Measurements from ENCODE around the gene C8A. TPM values are rescaled to one million over a fixed set of nuclear protein-coding genes. Genes with fewer than 3 reads are reported as not detected.

The C8A gene
- not detected in 2 replicates for total RNA-seq (2014; rRNA removed; shearing (Covaris generic))

GRCh38 chr1:56854521-56855099 is at the start of gene C8A:
Gene C8A (plus strand): TSS chr1:56854797. CDS start chr1:56854902, 105 bp downstream.
- no peaks in the 10 kb centered on the region for H3K9me3 ChIP-seq (replicated peaks)
- H3K36me3 ChIP-seq: no peaks in the 10 kb centered on the region
- no peak for DNase-seq
- H3K27me3 ChIP-seq: no peaks in the 10 kb centered on the region
- H3K4me3 ChIP-seq: no peak within 1 kb of the TSS
- no peaks in the 10 kb centered on the region for H3K4me1 ChIP-seq
- no peak within 1 kb of the TSS for H3K27ac ChIP-seq

GRCh38 chr1:56806804-56807203 is 47.8 kb upstream of the C8A start:
- DNase-seq: no peak
- Histone ChIP-seq H3K27ac (no peak overlapping the region), H3K36me3 (no peaks in the 10 kb centered on the region), H3K9me3 (replicated peaks) (no peaks in the 10 kb centered on the region), H3K4me1 (no peaks in the 10 kb centered on the region), H3K4me3 (no peak overlapping the region), H3K27me3 (no peaks in the 10 kb centered on the region)

DNA sequence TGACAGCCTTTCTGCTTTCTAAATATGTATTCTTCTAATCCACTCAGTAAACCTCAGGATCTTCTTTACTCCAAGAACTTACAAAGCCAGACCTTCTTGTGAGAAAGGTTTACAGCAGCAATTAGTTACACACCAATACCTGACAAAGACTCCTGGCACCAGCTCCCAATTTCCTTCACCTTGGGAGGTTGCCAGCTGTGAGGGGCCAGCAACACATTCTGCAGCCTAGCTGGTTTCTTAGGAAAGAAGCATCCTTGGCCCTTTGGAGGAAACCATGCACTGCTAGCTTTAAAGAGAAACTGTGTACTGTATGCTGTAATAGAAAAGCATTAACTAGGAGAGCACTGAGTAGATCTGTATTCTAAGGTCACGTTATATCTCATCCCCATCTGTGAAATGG is 46.2 kb upstream of the C8A start:
- H3K27me3 ChIP-seq: no peaks in the 10 kb centered on the region
- H3K27ac ChIP-seq: no peak overlapping the region
- DNase-seq: no peak
- no peaks in the 10 kb centered on the region for H3K36me3 ChIP-seq
- no peak overlapping the region for H3K4me3 ChIP-seq
- H3K9me3 ChIP-seq (replicated peaks): no peaks in the 10 kb centered on the region
- no peaks in the 10 kb centered on the region for H3K4me1 ChIP-seq

DNA sequence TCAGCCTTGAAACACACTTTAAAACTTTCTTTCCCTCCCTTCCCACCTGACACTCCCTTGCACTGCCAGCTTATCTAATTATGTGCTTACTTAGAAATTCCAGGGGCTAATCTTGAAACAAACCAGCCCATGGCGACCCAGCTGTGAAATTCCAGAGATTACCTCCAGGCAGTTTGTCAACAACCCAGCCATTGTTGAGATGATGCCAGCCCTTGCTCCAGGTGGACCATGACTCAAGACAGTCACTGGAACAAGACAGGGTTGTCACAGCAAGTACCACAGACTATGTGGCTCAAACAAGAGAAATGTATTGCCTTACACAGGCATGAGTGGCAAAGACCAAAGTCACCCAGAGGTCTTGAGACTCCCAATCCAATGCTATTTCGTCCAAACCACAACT is 43.3 kb upstream of the C8A start:
- H3K36me3 ChIP-seq: no peaks in the 10 kb centered on the region
- no peak overlapping the region for H3K4me3 ChIP-seq
- H3K27ac ChIP-seq: no peak overlapping the region
- no peaks in the 10 kb centered on the region for H3K4me1 ChIP-seq
- no peaks in the 10 kb centered on the region for H3K27me3 ChIP-seq
- H3K9me3 ChIP-seq (replicated peaks): no peaks in the 10 kb centered on the region
- DNase-seq: peak in 1 of 2 experiments; percentile 17

GRCh38 chr1:56814205-56814604 is 40.4 kb upstream of the C8A start:
- no peak for DNase-seq
- H3K4me3 ChIP-seq: no peak overlapping the region
- H3K9me3 ChIP-seq (replicated peaks): no peaks in the 10 kb centered on the region
- peaks cover under 1% of the 10 kb centered on the region; the same call in 1 of the 2 replicates for H3K27me3 ChIP-seq
- H3K36me3 ChIP-seq: no peaks in the 10 kb centered on the region
- H3K4me1 ChIP-seq: no peaks in the 10 kb centered on the region
- no peak overlapping the region for H3K27ac ChIP-seq

DNA sequence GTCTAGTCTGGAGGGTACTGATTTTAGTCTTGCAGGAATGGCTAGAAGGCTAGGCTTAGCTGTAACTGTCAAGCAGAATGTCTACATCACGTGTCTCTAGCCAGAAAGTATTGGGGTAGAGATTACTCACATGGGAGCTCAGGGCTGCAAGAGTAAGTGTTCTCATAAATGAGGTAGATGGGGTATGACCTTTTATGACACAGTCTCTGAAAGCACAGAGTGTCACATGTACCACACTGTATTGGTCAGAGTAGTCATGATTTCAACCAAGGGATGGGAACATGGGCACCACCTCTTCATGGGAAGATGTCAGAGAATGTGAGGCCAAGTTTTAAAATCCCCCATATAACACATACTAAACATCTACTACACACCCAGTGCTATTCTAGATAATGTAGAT is 38.3 kb upstream of the C8A start:
- H3K36me3 ChIP-seq: no peaks in the 10 kb centered on the region
- no peak for DNase-seq
- no peaks in the 10 kb centered on the region for H3K9me3 ChIP-seq (replicated peaks)
- no peak overlapping the region for H3K4me3 ChIP-seq
- no peaks in the 10 kb centered on the region for H3K4me1 ChIP-seq
- peaks cover 6% of the 10 kb centered on the region; the same call in 1 of the 2 replicates for H3K27me3 ChIP-seq
- no peak overlapping the region for H3K27ac ChIP-seq

- Histone ChIP-seq H3K27ac (no peak overlapping the region), H3K4me1 (no peaks in the 10 kb centered on the region), H3K9me3 (replicated peaks) (no peaks in the 10 kb centered on the region), H3K27me3 (peaks cover 6% of the 10 kb centered on the region; the same call in 1 of the 2 replicates), H3K36me3 (no peaks in the 10 kb centered on the region), H3K4me3 (no peak overlapping the region)
- DNase-seq: no peak
Measured at GRCh38 chr1:56816909-56817308, 37.7 kb upstream of the C8A start.

DNA sequence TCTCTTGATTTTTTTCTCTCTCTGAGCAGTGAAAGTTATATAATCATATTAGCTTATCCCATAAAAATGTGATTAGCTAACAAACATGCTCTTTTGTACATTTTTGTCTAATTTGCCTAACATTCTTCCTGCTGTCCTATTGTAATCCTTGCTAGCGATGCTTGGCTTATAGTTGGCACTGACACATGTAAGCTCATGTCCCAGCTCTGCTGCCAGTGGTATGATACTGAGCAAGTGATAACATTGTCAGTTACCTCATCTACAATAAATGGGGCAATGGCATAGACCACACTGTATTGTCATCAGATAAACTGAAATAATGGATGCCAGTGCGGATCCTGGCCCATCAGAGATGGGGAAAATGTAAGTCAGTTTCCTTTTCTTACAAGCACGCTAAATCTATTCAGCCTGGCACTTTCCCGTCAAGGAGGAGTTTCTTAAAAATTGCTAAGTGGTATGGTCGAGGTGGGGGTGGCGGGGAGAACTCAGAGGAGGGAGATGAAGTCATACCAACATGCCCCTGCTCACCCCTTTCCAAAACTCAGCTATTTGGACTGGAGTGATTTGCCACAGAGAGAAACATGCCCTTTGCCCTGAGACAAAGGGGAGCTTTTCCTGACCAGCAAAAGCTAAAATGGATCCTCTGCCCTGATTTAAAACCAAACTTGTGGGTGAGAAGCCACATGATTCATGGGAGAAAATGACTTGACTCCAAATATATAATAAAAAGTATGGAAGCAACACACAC is 36.7 kb upstream of the C8A start:
- no peak for DNase-seq
- Histone ChIP-seq H3K27me3 (peaks cover 6% of the 10 kb centered on the region; the same call in 1 of the 2 replicates), H3K4me1 (no peaks in the 10 kb centered on the region), H3K4me3 (no peak overlapping the region), H3K9me3 (replicated peaks) (no peaks in the 10 kb centered on the region), H3K27ac (no peak overlapping the region), H3K36me3 (no peaks in the 10 kb centered on the region)

GRCh38 chr1:56819387-56819899 is 35.2 kb upstream of the C8A start, which contains the start of gene FYB2:
Gene FYB2 (minus strand): TSS chr1:56819404. CDS start chr1:56819290, 114 bp downstream.
- Histone ChIP-seq H3K4me1 (no peaks in the 10 kb centered on the region), H3K9me3 (replicated peaks) (no peaks in the 10 kb centered on the region), H3K4me3 (no peak within 1 kb of the TSS), H3K27ac (no peak within 1 kb of the TSS), H3K36me3 (no peaks in the 10 kb centered on the region), H3K27me3 (peaks cover 6% of the 10 kb centered on the region; the same call in 1 of the 2 replicates)
- DNase-seq: no peak

DNA sequence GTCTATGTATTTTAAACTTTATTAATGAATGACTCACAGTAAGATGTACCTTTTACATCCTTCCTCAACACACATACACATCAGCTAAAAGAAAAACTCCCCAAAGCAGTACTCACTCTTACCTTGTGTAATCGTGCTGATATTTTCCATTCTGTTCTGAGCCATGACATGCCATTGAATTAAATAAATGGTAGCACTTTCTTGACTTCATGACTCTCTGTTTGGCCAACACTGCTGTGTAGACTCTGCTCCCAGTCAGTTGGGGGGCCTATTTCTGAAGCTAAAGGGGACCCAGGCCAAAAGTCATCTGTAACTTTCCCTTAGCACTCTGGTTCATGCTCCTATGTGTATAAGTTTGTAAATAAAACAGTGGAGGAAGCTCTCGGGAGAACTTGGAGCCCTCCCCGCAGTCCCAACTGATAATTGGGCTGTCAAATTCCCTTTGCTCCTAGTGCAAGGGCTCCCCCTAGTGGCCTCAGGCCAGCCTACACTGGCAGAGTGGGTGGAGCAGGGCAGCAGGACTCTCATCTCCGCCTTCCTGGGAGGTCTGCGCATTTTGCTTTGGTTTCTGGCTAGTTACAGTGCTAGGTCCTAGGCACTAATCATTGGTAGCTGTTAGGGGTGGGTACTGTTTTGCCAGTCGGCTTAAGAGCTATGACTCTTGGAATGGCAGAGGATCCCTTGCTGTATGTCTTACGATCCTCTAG is 33.7 kb upstream of the C8A start:
- H3K4me3 ChIP-seq: no peak overlapping the region
- no peaks in the 10 kb centered on the region for H3K9me3 ChIP-seq (replicated peaks)
- DNase-seq: peak; percentile 72 to 79
- H3K4me1 ChIP-seq: no peaks in the 10 kb centered on the region
- H3K27ac ChIP-seq: no peak overlapping the region
- H3K27me3 ChIP-seq: peaks cover 6% of the 10 kb centered on the region; the same call in 1 of the 2 replicates
- no peaks in the 10 kb centered on the region for H3K36me3 ChIP-seq

GRCh38 chr1:56821462-56821797 is 33.2 kb upstream of the C8A start:
- no peak for DNase-seq
- H3K9me3 ChIP-seq (replicated peaks): no peaks in the 10 kb centered on the region
- H3K4me3 ChIP-seq: no peak overlapping the region
- no peak overlapping the region for H3K27ac ChIP-seq
- peaks cover 6% of the 10 kb centered on the region; the same call in 1 of the 2 replicates for H3K27me3 ChIP-seq
- no peaks in the 10 kb centered on the region for H3K36me3 ChIP-seq
- no peaks in the 10 kb centered on the region for H3K4me1 ChIP-seq

GRCh38 chr1:56824271-56824670 is 30.3 kb upstream of the C8A start:
- Histone ChIP-seq H3K9me3 (replicated peaks) (no peaks in the 10 kb centered on the region), H3K36me3 (no peaks in the 10 kb centered on the region), H3K27ac (no peak overlapping the region), H3K27me3 (peaks cover 5% of the 10 kb centered on the region; the same call in 1 of the 2 replicates), H3K4me1 (no peaks in the 10 kb centered on the region), H3K4me3 (no peak overlapping the region)
- DNase-seq: no peak

DNA sequence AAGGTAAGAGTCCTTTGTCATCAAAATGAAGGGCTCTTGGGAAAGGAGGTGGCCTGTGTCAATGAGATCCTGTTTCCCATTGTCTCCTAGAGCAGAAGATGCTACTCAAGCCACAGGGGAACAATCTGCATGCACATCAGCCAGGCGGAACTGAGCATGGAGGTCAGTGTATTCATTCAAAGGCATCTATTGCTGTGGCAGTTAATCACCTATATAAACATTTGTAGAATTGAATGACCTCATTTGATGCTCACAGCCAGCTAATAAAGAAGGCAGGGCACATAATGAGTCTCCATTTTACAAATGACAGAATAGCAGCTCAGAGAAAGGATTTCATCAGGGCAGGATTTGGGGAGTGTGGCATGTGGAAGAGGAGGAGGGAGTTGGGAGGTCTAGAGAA is 29.7 kb upstream of the C8A start:
- Histone ChIP-seq H3K27ac (no peak overlapping the region), H3K9me3 (replicated peaks) (no peaks in the 10 kb centered on the region), H3K27me3 (no peaks in the 10 kb centered on the region), H3K4me3 (no peak overlapping the region), H3K4me1 (no peaks in the 10 kb centered on the region), H3K36me3 (no peaks in the 10 kb centered on the region)
- DNase-seq: no peak

DNA sequence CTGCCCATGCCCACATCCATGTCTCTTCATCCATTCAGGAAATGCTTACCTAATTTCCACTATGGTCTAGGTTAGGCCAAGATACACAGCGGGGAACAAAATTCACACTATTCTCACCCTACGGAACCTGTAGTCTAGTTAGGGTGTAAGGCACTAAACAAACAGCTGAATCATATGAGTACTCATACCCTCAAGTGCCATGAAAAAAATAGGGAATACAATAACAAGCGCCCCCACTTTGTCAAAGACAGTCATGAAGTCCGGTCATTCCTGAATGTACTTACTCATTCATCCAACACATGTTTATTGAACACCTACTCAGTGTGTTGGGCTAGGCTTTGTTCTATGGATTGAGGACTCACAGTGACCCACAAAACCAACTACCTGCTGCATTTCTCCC is 29.2 kb upstream of the C8A start:
- Histone ChIP-seq H3K36me3 (no peaks in the 10 kb centered on the region), H3K4me3 (no peak overlapping the region), H3K9me3 (replicated peaks) (no peaks in the 10 kb centered on the region), H3K27me3 (no peaks in the 10 kb centered on the region), H3K27ac (no peak overlapping the region), H3K4me1 (no peaks in the 10 kb centered on the region)
- no peak for DNase-seq

DNA sequence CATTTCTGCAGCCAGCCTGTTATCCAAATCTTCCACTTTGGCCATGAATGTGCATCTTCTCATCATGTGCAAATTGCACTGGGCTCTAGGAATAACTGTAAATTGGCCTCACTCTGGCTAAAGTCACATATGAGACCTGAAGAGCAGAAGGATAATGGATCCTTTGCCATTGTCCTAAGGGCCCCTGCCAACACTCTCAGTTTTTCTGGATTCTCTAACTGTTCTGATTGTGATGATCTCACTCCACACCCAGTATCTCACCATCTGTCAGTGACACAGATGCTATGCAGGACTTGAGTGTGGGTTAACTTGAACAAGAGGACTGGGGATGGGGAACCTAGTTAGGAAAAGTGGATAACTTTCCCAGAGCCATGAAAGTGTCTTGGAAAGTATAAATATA is 26.9 kb upstream of the C8A start:
- Histone ChIP-seq H3K27me3 (no peaks in the 10 kb centered on the region), H3K4me1 (no peaks in the 10 kb centered on the region), H3K4me3 (no peak overlapping the region), H3K36me3 (no peaks in the 10 kb centered on the region), H3K9me3 (replicated peaks) (no peaks in the 10 kb centered on the region), H3K27ac (no peak overlapping the region)
- no peak for DNase-seq

All from SJCRH30 (cell line).